GM19452 (cell line): ENCODE measurements around the gene INPP4A.
"Not testable (repeated sequence)": the region's sequence is repeated elsewhere in the genome, so short reads cannot be mapped to it uniquely, and the experiment has no call there.

Source experiments
- ATAC-seq: cut with Tn5 transposase; IDR thresholded peaks from one replicate; pipeline ENCODE4 v1.9.1; 2021; ENCODE audit not compliant: unreplicated experiment

The INPP4A gene

GRCh38 chr2:98435670-98436069 lies 9.0 kb upstream of the INPP4A start:
- ATAC-seq: not testable (repeated sequence)

- no peak for ATAC-seq
These were observed 7.9 kb upstream of the INPP4A start for GRCh38 chr2:98436734-98437133.

DNA sequence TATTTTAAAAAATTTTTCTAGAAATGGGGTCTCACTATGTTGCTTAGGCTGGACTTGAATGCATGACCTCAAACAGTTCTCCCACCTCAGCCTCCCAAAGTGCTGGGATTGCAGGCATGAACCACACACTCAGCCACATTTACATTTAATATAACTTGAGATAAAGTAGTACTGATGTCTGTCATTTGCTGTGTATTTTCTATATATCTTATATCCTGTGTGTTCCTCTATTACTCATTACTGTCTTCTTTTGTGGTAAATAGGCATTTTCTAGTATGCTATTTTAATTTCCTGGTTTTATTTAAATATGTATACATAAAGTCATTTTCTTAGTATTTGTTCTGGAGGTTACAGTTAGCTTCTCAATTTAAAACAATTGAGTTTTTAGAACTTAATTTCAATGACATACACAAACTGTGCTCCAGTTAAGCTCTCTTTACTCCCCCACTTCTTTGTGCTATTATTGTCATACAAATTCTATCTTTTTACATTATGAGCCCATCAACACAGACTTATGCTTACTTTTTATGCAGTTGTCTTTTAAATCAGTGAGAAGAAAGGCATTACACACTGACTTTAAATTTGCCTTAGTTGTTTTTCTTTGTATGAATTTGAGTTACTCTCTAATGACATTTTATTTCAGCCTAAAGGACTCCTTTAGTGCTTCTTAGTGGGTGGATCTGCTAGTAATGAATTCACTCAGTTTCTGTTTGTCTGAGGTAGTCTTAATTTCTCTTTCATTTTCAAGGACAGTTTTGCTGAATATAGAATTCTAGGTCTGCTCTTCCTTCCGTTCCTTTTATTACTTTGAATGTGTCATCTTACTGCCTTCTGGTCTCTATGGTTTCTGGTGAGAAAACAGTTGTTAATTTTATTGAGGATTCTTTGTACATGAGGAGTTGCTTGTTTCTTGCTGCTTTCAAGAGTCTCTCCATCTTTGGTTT lies 6.2 kb upstream of the INPP4A start:
- peak; percentile 93 for ATAC-seq

DNA sequence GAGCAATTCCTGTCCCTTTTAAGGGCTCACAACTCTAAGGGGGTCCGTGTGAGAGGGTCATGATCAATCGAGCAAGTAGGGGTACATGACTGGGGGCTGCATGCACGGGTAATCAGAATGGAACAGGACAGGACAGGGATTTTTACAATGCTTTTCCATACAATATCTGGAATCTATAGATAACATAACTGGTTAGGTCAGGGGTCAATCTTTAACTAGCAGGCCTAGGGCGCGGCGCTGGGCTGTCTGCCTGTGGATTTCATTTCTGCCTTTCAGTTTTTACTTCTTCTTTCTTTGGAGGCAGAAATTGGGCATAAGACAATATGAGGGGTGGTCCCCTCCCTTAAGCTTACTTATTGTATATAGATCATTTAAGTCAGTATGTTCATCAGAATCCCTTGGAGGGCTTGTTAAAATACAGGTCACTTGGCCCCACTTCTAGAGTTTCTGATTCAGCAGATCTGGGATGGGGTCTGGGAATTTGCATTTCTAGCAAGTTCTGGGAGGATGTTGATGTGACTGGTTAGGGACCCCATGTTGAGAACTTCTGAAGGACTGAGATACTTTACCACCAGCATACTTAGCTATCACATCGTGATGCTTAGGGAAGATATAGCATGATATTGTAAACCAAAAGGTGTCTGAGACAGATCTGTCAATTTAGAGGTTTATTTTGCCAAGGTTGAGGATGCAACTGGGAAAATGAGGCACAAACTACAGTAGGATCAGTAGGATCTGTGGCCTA lies 2.8 kb upstream of the INPP4A start:
- no peak for ATAC-seq

GRCh38 chr2:98442488-98442887 lies 2.2 kb upstream of the INPP4A start:
- no peak for ATAC-seq

GRCh38 chr2:98445177-98445682 lies 572 bp downstream of the INPP4A start:
- peak; percentile 36 for ATAC-seq

GRCh38 chr2:98445683-98446581 lies 1.3 kb downstream of the INPP4A start:
- ATAC-seq: no peak

DNA sequence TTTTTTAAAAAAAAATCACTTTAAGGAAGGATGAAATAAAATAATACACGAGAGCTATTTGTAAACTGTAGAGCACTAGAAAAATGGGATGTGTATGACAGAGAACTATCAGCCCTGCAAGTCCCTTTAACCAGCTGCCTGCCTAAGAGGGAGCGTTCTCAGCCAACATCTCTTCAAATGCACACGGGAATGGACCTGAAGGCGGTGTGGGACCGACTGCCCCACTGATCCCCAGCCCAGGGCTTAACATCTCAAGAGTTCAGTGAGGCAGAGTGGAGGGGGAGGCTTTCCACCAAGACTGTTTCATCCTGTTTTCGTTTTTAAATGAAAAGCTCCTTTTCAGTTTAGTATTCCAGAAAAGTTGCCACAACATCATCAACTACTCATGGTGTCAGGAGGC lies 2.2 kb downstream of the INPP4A start:
- ATAC-seq: no peak

GRCh38 chr2:98448441-98449145 lies 3.9 kb downstream of the INPP4A start:
- no peak for ATAC-seq

DNA sequence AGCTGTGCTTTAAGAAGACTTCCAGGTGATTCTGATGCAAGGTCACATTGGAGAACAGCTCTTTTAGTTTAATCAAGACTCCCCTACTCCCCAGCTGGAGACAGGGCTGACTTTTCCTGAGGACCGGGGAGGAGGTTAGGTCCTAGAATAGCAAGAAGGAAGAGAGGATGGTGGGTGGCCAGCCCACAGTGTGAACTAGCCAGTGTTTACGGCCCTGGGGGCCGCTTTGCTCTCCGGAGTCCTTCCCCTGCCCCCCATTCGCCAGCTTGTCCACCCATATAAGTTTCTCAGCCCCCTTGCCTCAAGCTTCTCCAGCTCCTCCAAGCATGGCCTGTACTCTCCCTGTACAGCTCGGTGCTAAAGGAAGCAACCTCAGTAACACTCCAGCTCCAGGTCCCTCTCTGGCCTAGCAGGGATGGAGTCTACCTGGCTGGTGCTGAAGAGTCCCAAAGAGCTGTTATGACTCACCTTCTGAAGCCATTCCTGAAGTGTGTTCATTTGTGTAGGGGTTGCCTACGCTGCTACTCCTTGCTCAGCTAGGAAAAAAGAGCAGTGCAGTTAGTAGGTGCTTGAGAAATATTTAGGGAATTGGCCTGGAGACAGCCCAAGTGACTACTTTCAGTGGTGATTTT lies 7.9 kb downstream of the INPP4A start:
- ATAC-seq: no peak

GRCh38 chr2:98453083-98453482 lies 8.4 kb downstream of the INPP4A start:
- ATAC-seq: no peak

DNA sequence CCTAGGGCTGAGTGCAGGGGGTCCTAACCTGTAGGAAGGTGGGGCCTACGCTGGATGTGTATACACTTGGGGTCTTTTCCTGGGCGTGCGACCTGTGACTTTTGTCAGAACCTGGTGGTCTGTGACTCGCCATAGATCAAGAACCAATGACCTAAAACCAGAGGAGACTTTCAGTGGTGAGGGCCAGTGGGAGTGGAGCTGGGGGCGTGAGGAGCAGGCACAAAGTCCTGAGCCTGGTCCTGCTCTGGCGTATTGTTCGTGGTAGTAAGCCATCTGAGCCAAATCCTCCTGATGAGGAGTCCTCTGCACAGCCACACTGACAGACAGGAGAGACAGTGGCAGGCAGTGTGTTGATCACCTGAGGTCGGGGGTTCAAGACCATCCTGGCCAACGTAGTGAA lies 8.9 kb downstream of the INPP4A start:
- ATAC-seq: no peak

DNA sequence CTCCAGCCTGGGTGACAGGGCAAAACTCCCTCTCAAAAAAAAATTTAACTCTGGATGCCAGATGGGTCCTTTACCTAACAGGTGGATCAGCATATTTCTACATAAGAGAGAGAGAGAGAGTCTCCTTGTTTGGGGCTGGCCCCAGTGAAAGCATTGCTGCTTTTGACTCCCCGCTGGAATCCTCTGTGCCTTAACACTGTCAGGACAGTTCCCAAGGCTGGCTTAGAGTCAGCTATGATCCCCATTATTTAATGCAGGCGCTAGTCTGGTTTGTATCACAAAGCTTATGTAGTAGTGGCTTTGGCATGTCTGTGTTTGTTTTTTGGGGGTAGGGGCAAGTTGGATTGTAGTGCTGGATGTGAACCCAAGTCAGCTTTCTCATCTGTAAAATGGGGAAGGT lies 9.4 kb downstream of the INPP4A start:
- ATAC-seq: no peak

DNA sequence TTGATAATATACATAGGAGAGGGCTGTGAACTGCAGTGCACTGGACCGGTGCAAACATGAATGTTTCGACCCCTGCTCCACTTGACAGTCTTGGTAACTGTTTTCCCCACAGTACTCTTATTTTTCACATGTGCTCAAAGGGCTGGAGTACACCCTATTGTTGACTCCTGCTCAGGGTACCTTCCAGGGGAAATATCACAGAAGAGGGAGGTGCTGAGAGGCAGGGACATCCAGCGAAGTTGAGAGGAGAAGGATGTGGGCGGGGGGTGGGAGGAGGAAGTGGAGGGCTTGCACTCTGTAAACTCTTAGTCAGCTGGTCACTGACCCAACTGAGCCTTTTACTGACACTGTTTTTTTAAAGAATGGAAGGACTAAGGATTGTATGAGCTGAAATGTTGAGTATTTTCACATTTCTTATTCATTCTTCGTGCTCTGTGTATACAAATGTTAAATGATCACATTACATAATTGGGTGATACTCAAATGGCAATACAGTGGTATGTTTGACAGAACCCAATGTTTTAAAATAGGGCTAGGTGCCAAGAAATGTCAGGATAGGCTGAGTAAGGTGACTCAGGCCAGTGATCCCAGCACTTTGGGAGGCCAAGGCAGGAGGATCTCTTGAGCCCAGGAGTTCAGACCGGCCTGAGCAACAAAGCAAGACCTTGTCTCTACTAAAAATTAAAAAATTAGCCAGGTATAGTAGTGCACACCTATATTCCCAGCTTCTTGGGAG lies 10.0 kb downstream of the INPP4A start:
- no peak for ATAC-seq

DNA sequence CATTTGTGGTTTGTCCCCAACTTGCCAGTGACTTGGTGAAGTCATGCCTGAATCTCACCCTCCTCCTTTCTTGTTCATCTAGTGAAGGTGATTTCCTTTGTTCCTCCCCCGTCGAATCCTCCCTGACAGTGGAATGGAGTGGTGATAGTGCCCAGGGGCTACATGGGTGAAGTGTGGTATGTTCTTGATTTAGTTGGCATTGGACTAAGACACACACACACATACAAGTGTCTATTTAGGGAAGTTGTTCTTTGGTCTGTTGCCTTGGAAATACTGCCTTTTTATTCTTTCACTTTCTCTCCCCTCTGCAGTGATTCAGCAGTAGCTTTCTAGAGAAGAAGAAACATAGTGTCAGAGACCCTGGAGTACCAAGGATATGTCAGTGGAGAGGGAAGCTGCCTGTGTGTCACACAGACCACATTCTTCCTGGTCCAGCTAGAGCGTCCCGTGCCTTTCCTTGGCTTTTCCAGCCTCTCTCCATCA lies 10.9 kb downstream of the INPP4A start:
- ATAC-seq: peak; percentile 51

- ATAC-seq: no peak
These were observed 12.5 kb downstream of the INPP4A start for GRCh38 chr2:98457045-98457696.

DNA sequence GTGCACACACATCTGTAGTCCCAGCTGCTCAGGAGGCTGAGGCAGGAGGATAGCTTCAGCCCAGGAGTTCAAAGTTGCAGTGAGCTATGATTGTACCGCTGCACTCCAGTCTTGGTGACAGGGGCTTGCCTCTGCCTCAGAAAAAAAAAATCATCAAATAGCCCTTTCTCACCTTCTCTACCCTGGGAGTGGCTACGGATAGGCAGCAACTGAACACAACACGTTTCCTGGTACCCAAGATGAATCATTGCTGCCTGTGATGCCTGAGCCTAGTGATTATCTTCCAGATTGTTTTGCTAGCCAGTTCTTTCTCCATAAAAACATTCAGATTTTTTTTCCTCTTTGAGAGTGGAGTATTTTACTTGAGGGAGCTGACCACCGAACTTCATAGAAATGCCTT lies 13.5 kb downstream of the INPP4A start:
- no peak for ATAC-seq

- no peak for ATAC-seq
These were observed 14.2 kb downstream of the INPP4A start for GRCh38 chr2:98458667-98459380.
